ENCODE results near the gene CCDC27. TPM values are rescaled to one million over a fixed set of nuclear protein-coding genes. Genes with fewer than 3 reads are reported as not detected.

CCDC27 gene
- total and polyA plus RNA-seq, 2 of the 13 experiments (the other 11 are each of a cell fraction or from before 2014, with no cell fraction given) = not detected

DNA sequence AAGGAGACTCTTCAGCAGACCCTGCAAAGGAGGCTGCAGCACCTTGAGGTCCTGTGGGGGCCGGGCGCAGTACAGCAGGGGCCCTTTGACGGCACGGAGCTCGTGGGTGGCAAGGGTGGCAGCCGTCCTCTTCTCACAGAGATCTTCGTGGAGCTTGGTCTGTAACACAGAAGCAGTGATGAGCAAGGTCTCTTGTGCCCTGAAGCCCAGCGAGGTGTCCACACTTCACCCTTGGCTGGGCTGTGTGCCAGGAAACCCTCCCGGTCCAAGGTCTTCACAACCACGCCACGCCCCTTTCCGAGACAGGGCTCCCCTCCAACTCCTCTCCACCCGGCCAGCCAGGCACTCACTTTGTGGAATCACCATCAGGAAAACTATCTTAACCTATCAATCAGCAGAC, 32.8 kb downstream of the CCDC27 start (continued):
- TF ChIP-seq, protein P1, sequence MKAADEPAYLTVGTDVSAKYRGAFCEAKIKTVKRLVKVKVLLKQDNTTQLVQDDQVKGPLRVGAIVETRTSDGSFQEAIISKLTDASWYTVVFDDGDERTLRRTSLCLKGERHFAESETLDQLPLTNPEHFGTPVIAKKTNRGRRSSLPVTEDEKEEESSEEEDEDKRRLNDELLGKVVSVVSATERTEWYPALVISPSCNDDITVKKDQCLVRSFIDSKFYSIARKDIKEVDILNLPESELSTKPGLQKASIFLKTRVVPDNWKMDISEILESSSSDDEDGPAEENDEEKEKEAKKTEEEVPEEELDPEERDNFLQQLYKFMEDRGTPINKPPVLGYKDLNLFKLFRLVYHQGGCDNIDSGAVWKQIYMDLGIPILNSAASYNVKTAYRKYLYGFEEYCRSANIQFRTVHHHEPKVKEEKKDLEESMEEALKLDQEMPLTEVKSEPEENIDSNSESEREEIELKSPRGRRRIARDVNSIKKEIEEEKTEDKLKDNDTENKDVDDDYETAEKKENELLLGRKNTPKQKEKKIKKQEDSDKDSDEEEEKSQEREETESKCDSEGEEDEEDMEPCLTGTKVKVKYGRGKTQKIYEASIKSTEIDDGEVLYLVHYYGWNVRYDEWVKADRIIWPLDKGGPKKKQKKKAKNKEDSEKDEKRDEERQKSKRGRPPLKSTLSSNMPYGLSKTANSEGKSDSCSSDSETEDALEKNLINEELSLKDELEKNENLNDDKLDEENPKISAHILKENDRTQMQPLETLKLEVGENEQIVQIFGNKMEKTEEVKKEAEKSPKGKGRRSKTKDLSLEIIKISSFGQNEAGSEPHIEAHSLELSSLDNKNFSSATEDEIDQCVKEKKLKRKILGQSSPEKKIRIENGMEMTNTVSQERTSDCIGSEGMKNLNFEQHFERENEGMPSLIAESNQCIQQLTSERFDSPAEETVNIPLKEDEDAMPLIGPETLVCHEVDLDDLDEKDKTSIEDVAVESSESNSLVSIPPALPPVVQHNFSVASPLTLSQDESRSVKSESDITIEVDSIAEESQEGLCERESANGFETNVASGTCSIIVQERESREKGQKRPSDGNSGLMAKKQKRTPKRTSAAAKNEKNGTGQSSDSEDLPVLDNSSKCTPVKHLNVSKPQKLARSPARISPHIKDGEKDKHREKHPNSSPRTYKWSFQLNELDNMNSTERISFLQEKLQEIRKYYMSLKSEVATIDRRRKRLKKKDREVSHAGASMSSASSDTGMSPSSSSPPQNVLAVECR (CRISPR knock-in tag; IDR thresholded peaks at IDR 0.05; ENCODE audit: borderline replicate concordance) = peak; percentile 28; the same call in 1 of the 2 replicates
- no peak for TF ChIP-seq EED (CRISPR knock-in tag; IDR thresholded peaks at IDR 0.05)
- TF ChIP-seq ARHGAP35 (CRISPR knock-in tag; IDR thresholded peaks at IDR 0.05; ENCODE audit: borderline replicate concordance) = no peak
- TF ChIP-seq AGO2 (optimal IDR thresholded peaks at IDR 0.05; ENCODE audit: low read depth, low read length) = peak; percentile 81
- peak; percentile 72 for TF ChIP-seq HNF4A (CRISPR knock-in tag; IDR thresholded peaks at IDR 0.05)
- peak; percentile 40; the same call in 1 of the 2 replicates for TF ChIP-seq GATAD2A (CRISPR knock-in tag; IDR thresholded peaks at IDR 0.05)
- TF ChIP-seq THAP7 (CRISPR knock-in tag; IDR thresholded peaks at IDR 0.05) = 0 out of 2 replicates have a peak, but pooled peaks have one; percentile 45
- TF ChIP-seq HCFC1 (IDR thresholded peaks at IDR 0.05; ENCODE audit: low read depth, low read length) = no peak
- 0 out of 2 replicates have a peak, but pooled peaks have one; percentile 40 for TF ChIP-seq KLF9 (CRISPR knock-in tag; IDR thresholded peaks at IDR 0.05; ENCODE audit: low read depth)
- TF ChIP-seq PATZ1 (CRISPR knock-in tag; IDR thresholded peaks at IDR 0.05) = peak; percentile 33
- no peak for TF ChIP-seq ZSCAN31 (CRISPR knock-in tag; IDR thresholded peaks at IDR 0.05; ENCODE audit: low read depth)
- peak in 1 of 2 experiments; percentile 32; a peak in 1 of 4 replicates for TF ChIP-seq POLR2A (IDR thresholded peaks at IDR 0.05; ENCODE audit: insufficient read depth in 1 of 2, low read depth in 2 of 2, low read length in 2 of 2)
- TF ChIP-seq RBM22 (optimal IDR thresholded peaks at IDR 0.05; ENCODE audit: low read length) = peak; percentile 29
